Stimulated activated CD8-positive, alpha-beta memory T cell treated with anti-CD3 and anti-CD28 coated beads, Interleukin-2, amount 100 ng/mL, for 1 hour (primary cell): Measurements from ENCODE around the gene RBP5.
"Not testable (repeated sequence)": the region's sequence is repeated elsewhere in the genome, so short reads cannot be mapped to it uniquely, and the experiment has no call there.

ENCODE experiments used
- DNase-seq, 2 donors: peaks; one replicate each; pipeline ENCODE4 v3.0.0-alpha.2; 2020; ENCODE audit warnings: low read depth in 2 of 2

The RBP5 gene

GRCh38 chr12:7122811-7123769 is 5.6 kb downstream of the RBP5 start:
- DNase-seq = no peak

- no peak for DNase-seq
These were observed 7.4 kb downstream of the RBP5 start for GRCh38 chr12:7121324-7121723.

GRCh38 chr12:7120166-7120565 is 8.5 kb downstream of the RBP5 start:
- no peak for DNase-seq

GRCh38 chr12:7118881-7119280 is 9.8 kb downstream of the RBP5 start:
- no peak for DNase-seq

DNA sequence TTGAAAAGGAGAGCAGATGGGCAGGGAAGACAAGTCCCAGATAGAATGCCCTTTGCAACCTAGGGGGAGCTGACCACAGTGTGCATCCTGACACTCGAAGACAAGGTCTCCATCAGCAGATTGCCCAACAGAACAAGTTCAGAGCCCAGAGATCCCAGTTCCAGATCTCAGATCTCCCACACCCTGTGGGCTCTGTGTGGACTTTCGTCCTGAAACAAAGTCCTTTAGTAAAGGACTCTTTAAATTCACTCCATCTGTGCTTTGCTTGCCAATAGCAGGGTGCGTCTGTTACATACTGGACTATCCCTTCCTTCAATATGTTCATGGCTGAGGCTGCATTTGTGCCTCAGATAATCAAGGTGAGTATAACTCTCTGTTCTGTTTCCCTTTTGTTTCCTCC is 11.0 kb downstream of the RBP5 start:
- DNase-seq = no peak

GRCh38 chr12:7116916-7117315 is 11.8 kb downstream of the RBP5 start:
- DNase-seq = no peak

DNA sequence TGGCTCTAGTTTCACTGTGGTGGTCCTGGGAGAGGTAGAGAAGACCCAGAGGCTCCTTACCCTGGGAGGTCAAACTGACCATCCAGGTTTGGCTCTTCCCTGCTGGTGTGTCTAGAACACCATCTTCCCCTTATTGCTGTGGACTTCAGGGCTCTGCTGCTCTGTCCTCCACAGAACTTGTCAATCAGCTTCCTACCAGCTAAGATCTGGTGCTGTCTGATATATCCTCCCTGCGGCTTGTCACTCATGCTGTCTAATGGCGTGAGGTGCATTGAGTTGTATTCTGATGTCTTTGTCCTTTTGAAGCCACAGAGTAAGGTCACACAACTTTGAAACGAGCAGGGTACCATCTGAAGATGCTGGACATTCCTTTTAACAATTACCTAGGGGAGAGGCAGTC is 12.5 kb downstream of the RBP5 start:
- no peak for DNase-seq

GRCh38 chr12:7114851-7115250 is 13.8 kb downstream of the RBP5 start:
- DNase-seq = no peak

- no peak for DNase-seq
These were observed 14.7 kb downstream of the RBP5 start for GRCh38 chr12:7114008-7114407.

DNA sequence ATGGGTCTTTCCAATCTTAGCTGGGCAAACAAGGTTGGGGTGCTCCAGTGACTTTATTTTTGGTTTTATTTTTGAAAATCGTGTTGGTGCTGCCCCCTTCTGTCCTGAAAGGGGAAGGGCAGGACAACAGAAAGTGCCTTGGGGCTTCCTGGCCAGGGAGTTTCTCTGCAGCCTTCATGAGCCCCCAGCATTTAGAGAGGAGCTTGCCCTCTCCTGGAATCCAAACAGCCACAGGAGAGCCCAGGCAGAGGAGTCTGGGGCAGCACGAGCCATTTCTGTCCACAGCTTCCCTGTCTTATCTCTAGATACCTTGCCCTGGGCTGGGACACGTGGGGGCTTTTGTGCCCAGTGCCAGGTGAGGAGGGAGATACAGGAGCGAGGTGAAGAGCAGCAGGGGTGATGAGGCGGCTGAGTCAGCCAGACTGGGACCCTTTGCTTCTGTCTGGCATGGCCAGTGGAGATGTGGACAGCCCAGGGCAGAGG is 15.3 kb downstream of the RBP5 start:
- no peak for DNase-seq

- DNase-seq = no peak
These were observed 16.6 kb downstream of the RBP5 start for GRCh38 chr12:7112041-7112440.

GRCh38 chr12:7110661-7111060 is 18.0 kb downstream of the RBP5 start:
- no peak for DNase-seq

DNA sequence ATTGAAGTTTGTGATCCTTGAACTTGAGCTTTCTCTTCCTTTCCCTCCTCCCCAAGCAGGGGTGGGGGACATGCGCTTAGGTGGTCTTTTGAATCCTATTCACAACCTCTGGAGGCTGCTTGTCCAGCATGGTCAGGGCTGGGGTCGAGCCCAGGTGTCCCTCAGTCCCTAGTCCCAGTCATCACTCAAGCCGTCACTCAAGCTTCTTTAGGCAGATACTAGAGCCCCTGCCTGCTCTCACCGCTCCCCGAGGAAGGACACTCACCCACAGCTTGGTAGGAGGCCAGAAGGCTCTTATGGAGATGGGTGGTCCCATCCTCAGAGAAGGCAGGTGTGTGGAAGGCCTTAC is 19.1 kb downstream of the RBP5 start:
- DNase-seq = no peak

GRCh38 chr12:7108796-7109571 is 19.7 kb downstream of the RBP5 start, which contains the start of gene C1RL:
Gene C1RL (minus strand): TSS chr12:7109214. CDS start chr12:7109180, 34 bp downstream.
- peak; percentile 57 for DNase-seq

- DNase-seq = peak; percentile 36 to 46
These were observed 20.5 kb downstream of the RBP5 start for GRCh38 chr12:7108003-7108795.

DNA sequence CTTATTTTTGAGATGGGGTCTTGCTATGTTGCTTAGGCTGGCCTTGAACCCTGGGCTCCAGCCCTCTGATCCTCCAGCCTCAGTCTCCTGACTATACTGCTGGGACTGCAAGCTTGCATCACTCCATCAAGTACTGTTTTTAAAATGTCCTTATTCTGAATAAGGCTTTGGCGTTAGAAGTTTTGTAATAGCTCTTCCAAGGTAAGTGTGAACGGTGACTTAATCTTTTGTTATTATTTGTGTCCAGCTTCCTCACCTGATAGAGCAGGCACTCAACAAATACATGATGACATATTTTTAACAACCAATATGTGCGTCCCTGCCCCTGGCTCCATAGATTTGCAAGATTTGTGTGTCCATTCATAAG is 21.1 kb downstream of the RBP5 start:
- no peak for DNase-seq

DNA sequence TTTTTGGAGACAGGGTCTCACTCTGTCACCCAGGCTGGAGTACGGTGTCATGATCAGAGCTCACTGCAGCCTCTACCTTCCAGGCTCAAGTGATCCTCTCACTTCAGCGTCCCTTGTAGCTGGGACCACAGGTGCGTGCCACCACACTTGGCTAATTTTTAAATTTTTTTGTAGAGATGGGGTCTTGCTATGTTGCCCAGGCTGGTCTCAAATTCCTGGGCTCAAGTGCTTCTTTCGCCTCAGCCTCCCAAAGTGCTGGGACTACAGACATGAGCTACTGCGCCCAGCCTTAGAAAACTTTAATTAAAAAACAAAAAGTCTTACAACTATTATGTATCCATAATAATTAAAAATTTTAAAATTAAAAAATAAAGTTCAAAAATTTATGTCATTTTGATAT is 21.5 kb downstream of the RBP5 start:
- not testable (repeated sequence) for DNase-seq

DNA sequence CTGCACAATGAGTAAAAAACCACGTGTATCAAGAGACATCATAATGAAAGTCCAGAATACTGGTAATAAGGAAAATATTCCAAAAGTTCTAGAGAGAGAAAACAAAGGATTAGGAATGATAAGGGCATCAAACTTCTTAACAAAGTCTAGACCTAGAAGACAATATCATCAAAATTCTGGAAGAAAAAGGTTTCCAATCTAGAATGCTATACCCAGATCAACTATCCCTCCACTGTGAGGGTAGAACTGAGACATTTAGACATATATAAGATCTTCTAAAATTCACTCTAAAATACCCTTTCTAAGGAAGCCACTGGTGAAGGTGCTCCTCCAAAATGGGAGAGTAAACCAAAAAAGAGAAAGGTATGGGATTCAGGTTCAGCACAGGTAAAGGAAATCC is 22.6 kb downstream of the RBP5 start:
- no peak for DNase-seq

DNA sequence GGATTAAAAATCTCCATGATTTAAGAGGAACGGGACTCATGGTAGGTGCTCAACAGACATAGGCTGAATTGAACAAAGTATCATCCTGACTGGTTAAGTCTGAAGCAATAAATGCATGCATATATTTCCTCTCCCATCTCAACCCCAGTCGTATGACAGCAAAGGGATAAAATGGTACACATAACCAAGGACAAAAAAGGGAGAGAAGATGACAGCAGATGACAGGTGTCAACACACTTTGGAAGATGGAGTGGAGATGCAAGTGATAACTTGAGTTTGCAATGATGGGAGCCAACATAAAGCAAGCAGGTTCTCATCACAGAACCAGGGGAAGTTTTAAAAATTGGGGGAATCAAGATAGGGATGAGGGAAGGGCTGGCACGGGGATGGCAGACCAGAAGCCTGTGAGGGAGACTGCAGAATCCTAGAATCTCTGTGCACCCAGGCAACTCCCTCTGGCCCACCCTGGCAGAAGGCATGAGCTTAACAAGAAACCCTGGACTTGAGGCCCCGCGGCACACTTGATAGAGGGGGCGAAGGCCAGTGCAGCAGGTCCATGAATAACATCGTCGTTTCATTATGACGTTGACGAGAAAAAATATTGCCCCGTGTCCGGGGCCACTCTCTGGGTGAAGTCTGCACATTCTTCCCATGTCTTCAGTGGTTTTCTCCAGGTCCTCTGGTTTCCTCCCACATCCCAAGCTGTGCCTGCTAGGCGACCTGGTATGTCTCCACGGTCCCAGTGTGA is 24.7 kb downstream of the RBP5 start:
- DNase-seq = no peak

GRCh38 chr12:7102582-7102981 is 26.1 kb downstream of the RBP5 start:
- no peak for DNase-seq

DNA sequence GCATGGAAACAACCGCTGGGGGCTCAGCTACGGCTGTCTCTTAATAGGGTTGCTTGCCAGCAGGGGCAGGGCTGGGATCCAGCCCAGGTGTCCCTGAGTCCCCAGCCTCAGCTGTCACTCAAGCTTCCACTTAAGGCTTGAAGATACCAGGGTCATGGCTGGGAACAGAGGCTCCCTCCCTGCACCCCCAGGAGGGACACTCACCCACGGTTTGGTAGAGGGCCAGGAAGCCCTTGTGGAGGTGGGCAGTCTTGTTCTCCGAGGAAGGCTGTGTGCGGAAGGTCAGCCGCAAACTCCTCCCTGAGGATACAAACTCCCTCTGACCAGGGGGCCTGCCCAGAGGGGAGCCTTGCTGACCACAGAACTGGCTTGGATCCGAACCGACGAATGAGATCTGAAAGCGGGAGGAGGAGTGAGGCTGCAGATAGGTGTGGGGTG is 27.0 kb downstream of the RBP5 start:
- no peak for DNase-seq
